Sigmoid colon (tissue), 4 donors: ENCODE data around the gene UVRAG.

Experiments used
- POLR2AphosphoS5 ChIP-seq, 4 donors: sonication (generic); formaldehyde crosslinking; IDR thresholded peaks; one replicate each; pipeline ENCODE4 v1.6.1; 2017; ENCODE audit warnings: antibody characterized with exemption in 4 of 4
- TF ChIP-seq, protein P1 (sequence below), 4 experiments: fragments of 450-650 bp in 3 of 4; fragments of 200-600 bp in 1 of 4; IDR thresholded peaks; one replicate each; pipeline ENCODE4 v1.5.1; 2016 to 2019; ENCODE audit warnings: antibody characterized with exemption in 4 of 4, mild to moderate bottlenecking in 3 of 4, moderate library complexity in 2 of 4

DNA sequence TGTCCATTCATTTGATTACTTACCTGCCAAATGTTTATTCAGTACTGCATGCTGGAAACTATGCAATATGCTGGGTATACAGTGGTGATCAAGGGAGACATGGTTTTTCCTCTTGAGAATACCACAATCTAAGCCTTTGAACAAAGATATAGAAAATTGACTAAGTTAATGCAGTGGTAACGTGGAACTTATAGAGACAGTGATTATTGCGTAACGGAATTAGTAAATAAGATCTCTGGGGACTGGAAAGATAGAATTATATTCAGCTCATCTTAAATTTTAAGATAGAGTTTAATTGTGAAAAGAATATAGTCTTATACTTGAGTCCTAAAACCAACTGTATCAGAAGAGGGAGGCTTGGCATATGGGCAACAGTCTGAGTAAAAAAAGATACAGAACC lies 129.5 kb downstream of the UVRAG start:
- TF ChIP-seq, protein P1, sequence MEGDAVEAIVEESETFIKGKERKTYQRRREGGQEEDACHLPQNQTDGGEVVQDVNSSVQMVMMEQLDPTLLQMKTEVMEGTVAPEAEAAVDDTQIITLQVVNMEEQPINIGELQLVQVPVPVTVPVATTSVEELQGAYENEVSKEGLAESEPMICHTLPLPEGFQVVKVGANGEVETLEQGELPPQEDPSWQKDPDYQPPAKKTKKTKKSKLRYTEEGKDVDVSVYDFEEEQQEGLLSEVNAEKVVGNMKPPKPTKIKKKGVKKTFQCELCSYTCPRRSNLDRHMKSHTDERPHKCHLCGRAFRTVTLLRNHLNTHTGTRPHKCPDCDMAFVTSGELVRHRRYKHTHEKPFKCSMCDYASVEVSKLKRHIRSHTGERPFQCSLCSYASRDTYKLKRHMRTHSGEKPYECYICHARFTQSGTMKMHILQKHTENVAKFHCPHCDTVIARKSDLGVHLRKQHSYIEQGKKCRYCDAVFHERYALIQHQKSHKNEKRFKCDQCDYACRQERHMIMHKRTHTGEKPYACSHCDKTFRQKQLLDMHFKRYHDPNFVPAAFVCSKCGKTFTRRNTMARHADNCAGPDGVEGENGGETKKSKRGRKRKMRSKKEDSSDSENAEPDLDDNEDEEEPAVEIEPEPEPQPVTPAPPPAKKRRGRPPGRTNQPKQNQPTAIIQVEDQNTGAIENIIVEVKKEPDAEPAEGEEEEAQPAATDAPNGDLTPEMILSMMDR (IDR thresholded peaks at IDR 0.05): no peak
- no peak for TF ChIP-seq POLR2AphosphoS5 (IDR thresholded peaks at IDR 0.05)
